Left ventricle myocardium inferior (tissue), 1 donor: ENCODE measurements around the gene IFITM5. TPM values are rescaled to one million over a fixed set of nuclear protein-coding genes. Genes with fewer than 3 reads are reported as not detected.
"Not testable (repeated sequence)": the region's sequence is repeated elsewhere in the genome, so short reads cannot be mapped to it uniquely, and the experiment has no call there.

Source experiments
- DNase-seq: peaks from one replicate; pipeline ENCODE4 v3.0.0-alpha.2; 2020
- H3K27ac ChIP-seq: fragments of 200-600 bp; replicated peaks from 2 replicates; pipeline ENCODE4 v1.8.0; 2021
- H3K27me3 ChIP-seq: fragments of 200-600 bp; 2 replicates; pipeline ENCODE4 v1.8.0; 2021; ENCODE audit warnings: low read depth
- H3K36me3 ChIP-seq: fragments of 200-600 bp; 2 replicates; pipeline ENCODE4 v1.8.0; 2021
- H3K4me1 ChIP-seq: fragments of 200-600 bp; 2 replicates; pipeline ENCODE4 v1.8.0; 2021
- H3K4me3 ChIP-seq: fragments of 200-600 bp; 2 replicates; pipeline ENCODE4 v1.8.0; 2021; ENCODE audit warnings: mild to moderate bottlenecking, moderate library complexity
- H3K9me3 ChIP-seq: fragments of 200-600 bp; replicated peaks from 2 replicates; pipeline ENCODE4 v1.8.0; 2021
- intact Hi-C: fragments of 100-400 bp; cut with micrococcal nuclease; formaldehyde crosslinking; loops from one replicate; pipeline ENCODE4 v1.11.0; 2022
- total RNA-seq: library from RNA; stranded (reverse); fragmentation: NEBNext Ultra II Directional; extraction: Animal tissue kit (Norgen Biotek cat#: 25700); gene quantifications from one replicate; pipeline ENCODE4 v1.2.1, GENCODE V29; 2021
- TF ChIP-seq, protein P1 (sequence below): fragments of 200-600 bp; IDR thresholded peaks from 2 replicates; pipeline ENCODE4 v1.8.0; 2021; ENCODE audit warnings: antibody characterized with exemption, mild to moderate bottlenecking, borderline replicate concordance
- donor health status: DM: no; HTN: yes; CAD: no; lungs with severe emphysema.

Gene IFITM5
- total RNA-seq, 1 donor from 2014 or later, result not detected

DNA sequence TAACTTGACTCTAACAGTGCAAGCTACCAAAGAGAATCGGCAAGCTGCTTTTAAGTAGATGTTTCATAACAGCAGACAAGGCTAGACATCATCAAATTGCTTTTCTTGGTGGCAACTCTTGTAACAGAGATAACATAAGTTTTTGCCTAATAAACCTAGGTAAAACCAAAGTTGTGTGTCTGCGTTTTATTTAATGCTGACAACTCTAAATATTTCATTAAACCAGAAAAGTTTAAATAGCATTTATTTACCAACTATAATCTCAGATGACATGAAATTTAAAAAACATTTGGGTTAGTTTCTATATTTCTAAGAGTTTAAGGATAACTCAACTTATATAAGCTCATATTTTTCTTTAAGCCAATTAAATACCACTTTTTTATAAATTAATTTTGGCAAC, 40.6 kb upstream of the IFITM5 start:
- DNase-seq, result no peak
- Histone ChIP-seq H3K27me3 (no peaks in the 10 kb centered on the region), H3K4me1 (peaks cover 30% of the 10 kb centered on the region), H3K4me3 (no peak overlapping the region), H3K9me3 (no peaks in the 10 kb centered on the region), H3K36me3 (no peaks in the 10 kb centered on the region), H3K27ac (no peak overlapping the region)
- intact Hi-C loops, result no loop called here
- TF ChIP-seq, protein P1, sequence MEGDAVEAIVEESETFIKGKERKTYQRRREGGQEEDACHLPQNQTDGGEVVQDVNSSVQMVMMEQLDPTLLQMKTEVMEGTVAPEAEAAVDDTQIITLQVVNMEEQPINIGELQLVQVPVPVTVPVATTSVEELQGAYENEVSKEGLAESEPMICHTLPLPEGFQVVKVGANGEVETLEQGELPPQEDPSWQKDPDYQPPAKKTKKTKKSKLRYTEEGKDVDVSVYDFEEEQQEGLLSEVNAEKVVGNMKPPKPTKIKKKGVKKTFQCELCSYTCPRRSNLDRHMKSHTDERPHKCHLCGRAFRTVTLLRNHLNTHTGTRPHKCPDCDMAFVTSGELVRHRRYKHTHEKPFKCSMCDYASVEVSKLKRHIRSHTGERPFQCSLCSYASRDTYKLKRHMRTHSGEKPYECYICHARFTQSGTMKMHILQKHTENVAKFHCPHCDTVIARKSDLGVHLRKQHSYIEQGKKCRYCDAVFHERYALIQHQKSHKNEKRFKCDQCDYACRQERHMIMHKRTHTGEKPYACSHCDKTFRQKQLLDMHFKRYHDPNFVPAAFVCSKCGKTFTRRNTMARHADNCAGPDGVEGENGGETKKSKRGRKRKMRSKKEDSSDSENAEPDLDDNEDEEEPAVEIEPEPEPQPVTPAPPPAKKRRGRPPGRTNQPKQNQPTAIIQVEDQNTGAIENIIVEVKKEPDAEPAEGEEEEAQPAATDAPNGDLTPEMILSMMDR, result no peak

DNA sequence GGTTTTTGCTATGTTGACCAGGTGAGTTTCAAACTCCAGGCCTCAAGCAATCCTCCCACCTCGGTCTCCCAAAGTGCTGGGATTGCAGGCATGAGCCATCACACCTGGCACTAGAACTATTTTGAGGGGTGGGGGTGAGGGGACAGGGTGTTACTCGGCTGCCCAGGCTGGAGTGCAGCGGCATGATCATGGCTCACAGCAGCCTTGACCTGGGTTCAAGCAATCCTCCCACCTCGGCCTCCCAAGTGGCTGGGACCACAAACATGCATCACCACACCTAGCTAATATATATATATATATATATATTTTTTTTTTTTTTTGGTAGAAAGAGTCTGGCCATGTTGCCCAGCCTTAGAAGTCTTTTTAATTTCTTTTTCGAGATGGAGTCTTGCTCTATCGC, 38.4 kb upstream of the IFITM5 start:
- intact Hi-C loops, result no loop called here
- Histone ChIP-seq H3K4me1 (peaks cover 31% of the 10 kb centered on the region), H3K27me3 (no peaks in the 10 kb centered on the region), H3K9me3 (no peaks in the 10 kb centered on the region), H3K4me3 (no peak overlapping the region), H3K36me3 (no peaks in the 10 kb centered on the region), H3K27ac (peak overlapping the region; percentile 84)
- TF ChIP-seq, protein P1, result no peak
- no peak for DNase-seq

DNA sequence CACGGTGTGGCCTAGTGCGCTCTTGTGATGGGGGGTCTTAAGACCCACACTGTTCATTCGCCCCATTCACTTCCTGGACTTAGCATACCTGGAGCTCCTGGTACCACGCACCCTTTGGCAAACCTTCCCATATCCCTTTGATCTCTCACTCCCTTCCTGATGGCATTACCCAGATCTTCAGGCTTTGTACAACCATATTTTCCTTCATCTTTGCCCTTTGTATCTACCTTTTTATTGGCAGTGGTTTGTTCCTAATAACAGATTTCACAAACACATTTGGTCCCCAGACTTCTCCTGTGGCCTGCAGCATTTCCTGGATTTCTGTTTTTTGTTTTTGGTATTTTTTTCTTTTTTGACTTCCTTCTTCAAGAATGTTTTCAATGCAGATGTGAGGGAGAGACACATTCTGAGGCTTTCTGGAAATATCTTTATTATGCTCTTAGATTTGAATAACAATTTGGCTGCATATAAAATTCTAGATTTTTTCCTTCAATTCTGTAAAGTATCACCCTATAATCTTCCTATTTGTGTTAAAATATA, 37.4 kb upstream of the IFITM5 start:
- peaks cover 24% of the 10 kb centered on the region for H3K4me1 ChIP-seq
- TF ChIP-seq, protein P1, result no peak
- intact Hi-C loops, result no loop called here
- no peak overlapping the region for H3K4me3 ChIP-seq
- peak overlapping the region; percentile 84 for H3K27ac ChIP-seq
- H3K27me3 ChIP-seq, result no peaks in the 10 kb centered on the region
- no peaks in the 10 kb centered on the region for H3K9me3 ChIP-seq
- H3K36me3 ChIP-seq, result no peaks in the 10 kb centered on the region
- no peak for DNase-seq

DNA sequence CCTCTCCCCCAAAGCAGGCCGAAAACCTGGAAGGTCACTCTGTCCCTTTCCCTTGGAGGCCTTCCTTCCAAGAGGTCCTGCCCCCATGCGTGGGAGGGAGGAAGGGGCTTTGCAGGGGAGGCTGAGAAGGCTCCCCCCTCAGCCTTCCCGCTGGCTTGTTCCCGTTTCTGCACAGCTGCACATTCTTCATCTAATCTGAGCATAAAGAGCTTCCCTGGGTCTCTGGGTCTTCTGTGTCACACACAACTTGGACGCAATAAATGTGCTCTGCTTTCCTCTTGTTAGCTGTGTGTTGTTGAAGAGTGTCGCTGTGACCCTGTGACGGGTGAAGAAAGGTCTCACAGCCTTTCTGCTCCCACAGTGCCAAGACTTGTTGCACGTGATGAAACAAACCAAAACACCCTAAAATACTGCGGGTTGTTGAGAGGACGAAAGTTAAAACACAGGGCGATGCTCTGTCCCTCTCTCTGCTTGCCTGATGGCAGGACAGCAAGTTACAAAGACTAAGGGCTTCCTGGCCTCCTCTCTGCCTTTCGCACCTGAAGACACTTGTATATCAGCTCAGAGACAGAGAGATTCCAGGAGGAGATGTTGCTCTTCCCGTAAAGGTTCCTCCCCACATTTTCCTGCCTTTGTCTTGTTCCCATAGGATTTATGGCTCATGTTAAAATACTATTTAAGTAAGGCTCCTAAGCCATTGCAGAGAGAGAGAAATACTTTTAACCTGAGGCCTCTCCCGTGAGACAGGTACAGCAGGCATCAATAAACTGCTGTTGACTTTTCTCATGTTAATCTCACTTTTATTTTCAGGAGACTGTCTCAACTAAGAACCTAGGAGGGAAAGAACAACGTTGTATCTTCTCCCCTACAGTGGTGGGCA, 36.7 kb upstream of the IFITM5 start:
- Histone ChIP-seq H3K27me3 (no peaks in the 10 kb centered on the region), H3K36me3 (no peaks in the 10 kb centered on the region), H3K4me3 (no peak overlapping the region), H3K4me1 (peaks cover 24% of the 10 kb centered on the region), H3K9me3 (no peaks in the 10 kb centered on the region), H3K27ac (peak overlapping the region; percentile 84)
- intact Hi-C loops, result no loop called here
- TF ChIP-seq, protein P1, result no peak
- no peak for DNase-seq

DNA sequence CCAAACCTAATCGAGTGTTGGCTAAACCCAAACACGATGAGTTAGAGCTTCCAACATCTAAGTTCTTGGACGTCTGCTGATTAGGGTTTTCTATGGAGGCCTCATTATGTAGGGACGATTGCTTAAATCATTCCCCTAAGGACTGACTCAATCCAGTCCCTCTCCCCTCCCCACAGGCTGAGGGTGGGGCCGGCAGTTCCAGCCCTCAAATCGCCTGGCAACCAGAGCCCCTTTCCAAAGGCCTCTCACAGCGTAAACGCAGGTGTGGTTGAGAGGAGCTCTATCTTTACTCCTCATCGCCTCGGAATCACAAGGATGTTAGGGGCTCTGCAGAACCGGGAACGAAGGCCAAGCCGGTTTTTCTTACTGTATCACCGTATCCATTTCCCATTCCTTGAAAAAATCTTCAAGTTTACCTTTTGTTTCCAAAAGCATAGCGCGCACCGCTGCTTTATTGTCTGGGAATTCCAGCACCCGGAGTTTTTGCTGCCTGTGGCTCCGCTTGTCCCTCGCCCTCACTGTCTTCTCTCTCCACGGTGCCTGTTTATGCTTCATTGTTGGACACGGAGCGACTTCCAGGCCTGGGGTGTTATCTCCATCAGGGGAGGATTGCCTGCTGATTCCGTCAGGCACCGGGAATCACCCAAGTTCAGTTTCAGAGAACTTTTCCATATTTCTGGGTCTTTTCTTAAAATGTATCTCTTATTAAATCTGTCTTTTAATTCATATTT, 35.1 kb upstream of the IFITM5 start:
- no peak for DNase-seq
- Histone ChIP-seq H3K4me1 (peaks cover 24% of the 10 kb centered on the region), H3K27ac (peak overlapping the region; percentile 84), H3K4me3 (peak overlapping the region; percentile 26), H3K36me3 (no peaks in the 10 kb centered on the region), H3K27me3 (no peaks in the 10 kb centered on the region), H3K9me3 (no peaks in the 10 kb centered on the region)
- intact Hi-C loops, result no loop called here
- TF ChIP-seq, protein P1, result no peak

DNA sequence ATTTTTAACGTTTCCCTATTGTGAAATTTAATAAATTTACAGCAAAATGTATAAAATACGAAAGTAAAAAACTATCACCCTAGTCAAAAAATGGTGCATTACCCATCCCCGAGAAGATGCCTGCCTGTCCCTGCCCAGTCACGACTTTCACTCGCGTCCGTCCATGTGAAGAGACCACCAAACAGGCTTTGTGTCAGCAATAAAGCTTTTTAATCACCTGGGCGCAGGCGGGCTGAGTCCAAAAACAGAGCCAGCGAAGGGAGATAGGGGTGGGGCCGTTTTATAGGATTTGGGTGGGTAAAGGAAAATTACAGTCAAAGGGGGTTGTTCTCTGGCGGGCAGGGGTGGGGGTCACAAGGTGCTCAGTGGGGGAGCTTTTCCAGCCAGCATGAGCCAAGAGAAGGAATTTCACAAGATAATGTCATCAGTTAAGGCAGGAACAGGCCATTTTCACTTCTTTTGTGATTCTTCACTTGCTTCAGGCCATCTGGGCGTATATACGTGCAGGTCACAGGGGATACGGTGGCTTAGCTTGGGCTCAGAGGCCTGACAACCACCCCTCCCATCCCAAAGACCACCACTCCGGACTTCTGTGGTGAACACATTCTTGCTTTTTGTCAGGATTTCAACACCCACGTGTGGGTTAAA, 34.4 kb upstream of the IFITM5 start:
- DNase-seq, H3K4me3 ChIP-seq, H3K9me3 ChIP-seq, intact Hi-C loops, H3K27me3 ChIP-seq, H3K36me3 ChIP-seq: not testable (repeated sequence)
- Histone ChIP-seq H3K27ac (peak overlapping the region; percentile 84), H3K4me1 (peaks cover 24% of the 10 kb centered on the region)
